Activated CD4-positive, alpha-beta T cell treated with anti-CD3 and anti-CD28 coated beads, Interleukin-2, amount 10 ng/mL, durations not matched to agents 7 days and 5 days (primary cell): ENCODE data around the gene GNG8. TPM values are rescaled to one million over a fixed set of nuclear protein-coding genes. Genes with fewer than 3 reads are reported as not detected.

Experiments
- CTCF ChIA-PET: fragments of 350-600 bp; sonication (Branson Sonifier 250); formaldehyde crosslinking; loops from one replicate; lab custom pipeline; 2021; ENCODE audit warnings: antibody characterized with exemption; lab: Charles Lee
- POLR2A ChIA-PET: fragments of 350-600 bp; sonication (Branson Sonifier 250); formaldehyde crosslinking; loops from one replicate; lab custom pipeline; 2021; ENCODE audit warnings: antibody characterized with exemption; lab: Charles Lee
- DNase-seq: peaks from one replicate; pipeline ENCODE4 v3.0.0-alpha.2; 2020
- H3K27ac Mint-ChIP-seq: one replicate; pipeline ENCODE4 v1.8.0; 2021; ENCODE audit warnings: mild to moderate bottlenecking, moderate library complexity, mixed read lengths
- H3K27me3 Mint-ChIP-seq: one replicate; pipeline ENCODE4 v1.8.0; 2021; ENCODE audit warnings: mixed read lengths
- H3K36me3 Mint-ChIP-seq: one replicate; pipeline ENCODE4 v1.8.0; 2021; ENCODE audit warnings: low read depth, mixed read lengths
- H3K4me1 Mint-ChIP-seq: one replicate; pipeline ENCODE4 v1.8.0; 2021; ENCODE audit warnings: mixed read lengths
- H3K4me3 Mint-ChIP-seq: one replicate; pipeline ENCODE4 v1.8.0; 2021; ENCODE audit warnings: mild to moderate bottlenecking, moderate library complexity, mixed read lengths
- H3K9me3 Mint-ChIP-seq: one replicate; pipeline ENCODE4 v1.8.0; 2021; ENCODE audit warnings: mixed read lengths
- total RNA-seq, 2 experiments: library from RNA; stranded (reverse); gene quantifications; one replicate each; pipeline ENCODE4 v1.2.3, GENCODE V29; 2021

The GNG8 gene
- total RNA-seq, 2 experiments from 2014 or later, result not detected

- H3K4me3 Mint-ChIP-seq, result peak overlapping the region; percentile 43
- peaks cover 24% of the 10 kb centered on the region for H3K27me3 Mint-ChIP-seq
- DNase-seq, result no peak
- ChIA-PET POLR2A (no interaction called here), CTCF (interaction anchor here (1.1 to 3.3 kb wide), 6 partner anchors 13 to 58 kb away, joined by 3 to 78 read pairs (median 14); no protein-coding TSS in a partner anchor)
- H3K4me1 Mint-ChIP-seq, result peaks cover 22% of the 10 kb centered on the region
- no peaks in the 10 kb centered on the region for H3K36me3 Mint-ChIP-seq
- no peaks in the 10 kb centered on the region for H3K9me3 Mint-ChIP-seq
- no peak overlapping the region for H3K27ac Mint-ChIP-seq
Measured at GRCh38 chr19:46660008-46660517, 24.1 kb upstream of the GNG8 start.

DNA sequence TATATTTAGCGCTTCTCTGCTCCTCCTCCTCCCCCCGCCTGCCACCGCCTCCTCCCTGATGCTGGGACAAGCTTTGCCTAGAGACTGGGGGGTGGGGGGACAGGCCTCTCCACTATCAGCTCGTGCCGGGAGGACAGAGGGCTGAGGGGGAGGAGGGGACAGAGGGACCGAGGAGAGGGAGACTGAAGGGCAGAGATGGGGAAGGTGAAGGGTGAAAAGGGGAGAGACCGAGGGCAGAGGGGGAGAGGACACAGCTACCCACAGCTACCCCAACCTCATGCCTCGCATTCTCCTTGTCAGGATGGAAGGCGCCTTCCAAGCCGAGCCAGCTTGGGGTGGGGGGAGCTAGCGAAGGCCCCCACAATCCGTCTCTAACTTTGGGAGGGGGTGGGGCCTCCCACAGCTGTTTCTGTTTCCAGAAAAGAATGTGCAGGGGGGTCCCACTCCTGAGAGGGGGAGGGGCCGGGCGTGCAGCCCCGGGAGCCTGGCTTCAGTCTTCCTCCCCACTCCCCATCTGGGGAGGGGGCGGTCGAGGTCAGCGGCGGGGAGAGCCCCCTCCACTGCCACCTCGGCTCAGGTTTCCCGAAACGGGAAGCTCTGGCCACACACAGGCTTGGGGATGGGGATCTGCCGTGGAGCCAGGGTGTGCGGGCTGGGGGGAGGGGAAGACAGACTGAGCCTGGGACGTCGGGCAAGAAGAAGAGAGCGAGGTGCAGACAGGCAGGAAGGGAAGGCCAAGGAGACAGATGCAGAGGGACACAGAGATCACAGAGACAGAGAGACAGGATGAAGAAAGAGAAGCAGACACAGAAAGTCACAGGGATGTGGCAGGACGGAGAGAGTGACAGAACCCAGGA is 23.4 kb upstream of the GNG8 start:
- peak overlapping the region; percentile 0 for H3K27ac Mint-ChIP-seq
- peaks cover 30% of the 10 kb centered on the region for H3K27me3 Mint-ChIP-seq
- peaks cover 22% of the 10 kb centered on the region for H3K4me1 Mint-ChIP-seq
- POLR2A ChIA-PET, result no interaction called here
- DNase-seq, result no peak
- peak overlapping the region; percentile 43 for H3K4me3 Mint-ChIP-seq
- no peaks in the 10 kb centered on the region for H3K36me3 Mint-ChIP-seq
- H3K9me3 Mint-ChIP-seq, result no peaks in the 10 kb centered on the region
- CTCF ChIA-PET, result interaction anchor here (0.6 to 1.5 kb wide), 5 partner anchors 25 to 57 kb away, joined by 3 to 11 read pairs (median 3); no protein-coding TSS in a partner anchor

DNA sequence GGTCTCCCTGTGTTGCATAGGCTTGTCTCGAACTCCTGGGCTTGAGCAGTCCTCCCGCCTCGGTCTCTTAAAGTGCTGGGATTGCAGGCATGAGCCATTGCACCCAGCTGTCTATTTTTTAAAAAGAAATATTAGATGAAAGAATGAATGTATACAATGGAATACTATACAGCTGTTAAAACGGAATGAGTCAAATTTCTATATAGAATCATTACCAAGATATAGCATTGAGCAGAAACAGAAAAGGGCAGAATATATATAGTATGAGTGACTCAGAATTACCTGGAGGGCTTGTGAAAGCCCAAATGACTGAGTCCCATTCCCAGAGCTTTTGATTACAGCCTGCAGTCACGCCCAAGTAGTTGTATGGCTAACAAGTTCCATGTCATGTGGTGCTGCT is 20.5 kb upstream of the GNG8 start:
- Mint-ChIP-seq H3K4me1 (peaks cover 13% of the 10 kb centered on the region), H3K9me3 (no peaks in the 10 kb centered on the region), H3K27ac (no peak overlapping the region), H3K4me3 (no peak overlapping the region), H3K36me3 (no peaks in the 10 kb centered on the region), H3K27me3 (peaks cover 40% of the 10 kb centered on the region)
- POLR2A ChIA-PET, result no interaction called here
- DNase-seq, result no peak
- CTCF ChIA-PET, result interaction anchor here (0.9 kb wide), 1 partner anchor 140 kb away, joined by 4 read pairs; no protein-coding TSS in a partner anchor

GRCh38 chr19:46654621-46655152 is 18.7 kb upstream of the GNG8 start:
- CTCF ChIA-PET, result no interaction called here
- no peak overlapping the region for H3K4me3 Mint-ChIP-seq
- POLR2A ChIA-PET, result no interaction called here

GRCh38 chr19:46650445-46650844 is 14.4 kb upstream of the GNG8 start:
- peaks cover 61% of the 10 kb centered on the region for H3K27me3 Mint-ChIP-seq
- peaks cover 4% of the 10 kb centered on the region for H3K4me1 Mint-ChIP-seq
- CTCF ChIA-PET, result interaction anchor here (0.5 to 0.6 kb wide), 2 partner anchors 63 to 184 kb away, joined by 3 to 5 read pairs; no protein-coding TSS in a partner anchor
- POLR2A ChIA-PET, result no interaction called here
- H3K27ac Mint-ChIP-seq, result no peak overlapping the region
- H3K9me3 Mint-ChIP-seq, result peaks cover 8% of the 10 kb centered on the region
- peaks cover 2% of the 10 kb centered on the region for H3K36me3 Mint-ChIP-seq
- no peak for DNase-seq
- H3K4me3 Mint-ChIP-seq, result no peak overlapping the region

More at GRCh38 chr19:46654621-46655152, 18.7 kb upstream of the GNG8 start:
- H3K4me1 Mint-ChIP-seq, result peaks cover 4% of the 10 kb centered on the region
- H3K27ac Mint-ChIP-seq, result no peak overlapping the region
- DNase-seq, result no peak
- no peaks in the 10 kb centered on the region for H3K9me3 Mint-ChIP-seq
- H3K27me3 Mint-ChIP-seq, result peaks cover 50% of the 10 kb centered on the region
- no peaks in the 10 kb centered on the region for H3K36me3 Mint-ChIP-seq

DNA sequence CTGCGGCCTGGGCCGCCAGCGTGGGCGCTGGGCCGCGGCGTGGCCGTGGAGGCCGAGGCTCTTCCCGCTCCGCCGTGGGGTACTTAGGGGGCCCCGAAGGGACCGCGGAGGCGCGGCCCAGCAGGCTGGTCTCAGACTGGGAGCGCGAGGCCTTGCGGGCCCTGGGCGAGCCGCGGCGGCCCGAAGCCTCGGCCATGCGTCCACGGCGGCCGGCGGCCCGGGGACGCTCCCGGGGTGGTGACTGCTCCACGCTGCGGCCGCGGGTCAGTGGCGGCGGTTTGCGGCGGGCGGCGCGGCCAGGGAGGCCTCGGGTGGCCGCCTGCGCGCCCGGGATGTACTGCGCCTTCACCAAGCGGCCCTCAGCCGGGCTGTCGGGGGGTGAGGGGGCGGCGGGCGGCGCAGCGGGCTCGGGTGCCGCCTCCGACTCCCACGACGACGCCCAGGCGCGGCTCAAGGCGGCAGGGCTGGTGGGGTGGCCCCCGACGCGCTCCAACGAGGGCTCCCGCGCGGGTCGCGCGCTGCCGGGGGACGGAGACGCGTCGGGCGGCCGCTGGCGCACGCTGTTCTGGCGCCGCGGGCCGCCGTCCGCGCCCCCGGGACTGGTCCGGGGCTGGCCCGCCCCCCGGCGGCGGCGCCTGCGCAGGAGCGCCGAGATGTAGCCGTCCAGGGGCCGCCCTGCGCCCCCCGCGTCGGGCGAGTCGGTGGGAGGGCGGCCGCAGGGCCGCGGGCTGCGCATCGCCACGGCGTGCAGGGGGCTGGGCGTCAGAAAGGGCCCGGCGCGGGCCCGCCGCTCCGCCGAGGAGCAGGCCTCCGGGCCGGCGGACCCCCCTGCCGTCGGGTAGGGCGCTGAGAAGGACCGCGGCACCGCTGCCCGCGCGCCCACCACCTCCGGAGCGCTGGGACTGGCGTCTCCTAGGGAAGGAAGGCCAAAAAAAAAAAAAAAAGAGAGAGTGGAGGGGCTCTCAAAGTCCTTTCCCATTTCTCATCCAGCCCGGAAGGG is 13.3 kb upstream of the GNG8 start:
- ChIA-PET CTCF (no interaction called here), POLR2A (no interaction called here)
- Mint-ChIP-seq H3K4me3 (no peak overlapping the region), H3K9me3 (peaks cover 8% of the 10 kb centered on the region), H3K27ac (no peak overlapping the region), H3K36me3 (peaks cover 2% of the 10 kb centered on the region), H3K27me3 (peaks cover 60% of the 10 kb centered on the region), H3K4me1 (peaks cover 4% of the 10 kb centered on the region)
- DNase-seq, result no peak

DNA sequence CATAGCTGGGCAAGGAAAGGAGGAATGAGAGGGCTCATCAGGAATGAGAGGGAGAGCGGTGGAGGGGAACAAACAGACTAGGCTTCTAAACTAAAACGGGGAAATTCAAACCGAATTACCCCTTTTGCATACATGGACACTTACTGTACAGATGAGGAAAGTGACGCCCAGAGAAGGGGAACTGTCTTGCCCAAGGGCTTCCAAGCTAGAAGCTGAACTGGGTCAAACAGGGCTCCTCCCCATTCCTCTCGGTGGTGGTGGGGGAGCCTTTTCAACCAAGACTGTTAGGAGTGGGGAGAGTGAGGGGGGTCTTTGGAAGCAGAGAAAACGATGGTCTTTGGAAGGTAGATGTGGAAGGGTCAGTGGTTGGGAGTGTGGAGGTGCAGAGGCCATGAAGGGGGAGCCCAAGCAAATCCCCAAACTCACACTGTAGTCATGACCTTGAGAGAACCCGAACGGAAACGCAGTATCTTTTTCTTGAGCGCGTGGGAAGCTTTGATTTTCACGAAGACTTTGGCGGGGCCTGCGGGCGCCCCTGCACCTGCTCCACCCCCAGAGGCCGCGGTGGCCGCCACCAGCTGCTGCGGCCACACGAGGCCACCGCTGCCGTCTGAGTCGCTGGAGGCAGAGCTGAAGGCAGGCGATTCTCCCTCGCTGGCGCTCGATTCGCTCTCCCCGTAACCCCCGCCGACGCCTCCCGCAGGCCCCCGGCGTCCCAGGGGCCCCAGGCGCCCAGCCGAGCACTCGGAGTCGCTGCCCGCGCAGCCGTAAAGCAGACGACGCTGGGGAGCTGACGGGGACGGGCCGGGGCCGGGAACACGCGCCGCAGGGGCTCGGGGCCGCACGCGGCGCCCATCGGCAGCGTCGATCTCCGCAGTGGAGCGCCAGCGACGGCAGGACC is 12.3 kb upstream of the GNG8 start:
- peaks cover 2% of the 10 kb centered on the region for H3K36me3 Mint-ChIP-seq
- peaks cover 60% of the 10 kb centered on the region for H3K27me3 Mint-ChIP-seq
- H3K9me3 Mint-ChIP-seq, result peaks cover 8% of the 10 kb centered on the region
- POLR2A ChIA-PET, result no interaction called here
- CTCF ChIA-PET, result interaction anchor here (1.0 to 1.5 kb wide), 2 partner anchors 14 to 34 kb away, joined by 3 to 5 read pairs; no protein-coding TSS in a partner anchor
- peaks cover 4% of the 10 kb centered on the region for H3K4me1 Mint-ChIP-seq
- no peak overlapping the region for H3K4me3 Mint-ChIP-seq
- H3K27ac Mint-ChIP-seq, result no peak overlapping the region
- no peak for DNase-seq

GRCh38 chr19:46646402-46646801 is 10.4 kb upstream of the GNG8 start:
- peaks cover 58% of the 10 kb centered on the region for H3K27me3 Mint-ChIP-seq
- ChIA-PET POLR2A (no interaction called here), CTCF (no interaction called here)
- H3K36me3 Mint-ChIP-seq, result peaks cover 2% of the 10 kb centered on the region
- peaks cover 8% of the 10 kb centered on the region for H3K9me3 Mint-ChIP-seq
- H3K4me1 Mint-ChIP-seq, result peaks cover 4% of the 10 kb centered on the region
- no peak for DNase-seq
- H3K4me3 Mint-ChIP-seq, result no peak overlapping the region
- H3K27ac Mint-ChIP-seq, result no peak overlapping the region

DNA sequence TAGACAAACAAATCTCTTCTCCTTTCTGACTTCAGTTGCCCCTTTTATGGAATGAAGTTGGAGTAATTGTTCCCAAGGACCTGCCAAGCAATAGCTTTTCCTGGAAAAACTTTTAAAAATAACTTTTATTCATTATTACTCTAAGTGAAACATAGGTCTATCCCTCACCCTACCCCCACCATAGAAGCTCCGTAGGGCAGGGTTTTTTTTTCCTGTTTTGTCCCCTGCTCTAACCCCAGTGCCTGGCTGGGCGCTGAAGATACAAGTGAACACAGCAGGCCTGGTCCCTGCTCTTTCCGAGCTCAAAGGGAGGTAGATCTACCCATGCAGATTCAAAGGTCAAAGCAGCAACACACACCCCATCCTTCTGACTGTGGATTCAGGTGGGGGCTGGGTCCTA is 8.7 kb upstream of the GNG8 start:
- peaks cover 10% of the 10 kb centered on the region for H3K4me1 Mint-ChIP-seq
- H3K4me3 Mint-ChIP-seq, result no peak overlapping the region
- H3K27ac Mint-ChIP-seq, result no peak overlapping the region
- H3K27me3 Mint-ChIP-seq, result peaks cover 53% of the 10 kb centered on the region
- ChIA-PET POLR2A (no interaction called here), CTCF (interaction anchor here (0.5 to 1.8 kb wide), 5 partner anchors 18 to 68 kb away, joined by 3 to 5 read pairs (median 3); no protein-coding TSS in a partner anchor)
- peaks cover 2% of the 10 kb centered on the region for H3K36me3 Mint-ChIP-seq
- peaks cover 8% of the 10 kb centered on the region for H3K9me3 Mint-ChIP-seq
- DNase-seq, result no peak

- Mint-ChIP-seq H3K4me3 (no peak overlapping the region), H3K4me1 (peaks cover 8% of the 10 kb centered on the region), H3K9me3 (no peaks in the 10 kb centered on the region), H3K27ac (peak overlapping the region; percentile 20), H3K36me3 (no peaks in the 10 kb centered on the region), H3K27me3 (peaks cover 32% of the 10 kb centered on the region)
- no peak for DNase-seq
- POLR2A ChIA-PET, result no interaction called here
- CTCF ChIA-PET, result interaction anchor here (0.6 to 0.7 kb wide), 3 partner anchors 183 to 1097 kb away, joined by 3 to 4 read pairs (median 3); no protein-coding TSS in a partner anchor
Measured at GRCh38 chr19:46640656-46641055, 4.7 kb upstream of the GNG8 start.
